Tibial nerve (tissue), 4 donors: Measurements from ENCODE around the gene KLRC1.

Experiments
- EP300 ChIP-seq, 2 donors: sonication (generic); formaldehyde crosslinking; IDR thresholded peaks; one replicate each; pipeline ENCODE4 v1.6.1; 2017; ENCODE audit warnings: antibody characterized with exemption in 2 of 2, mild to moderate bottlenecking in 1 of 2
- POLR2A ChIP-seq, 2 donors: fragments of 450-650 bp; IDR thresholded peaks; one replicate each; pipeline ENCODE4 v1.6.1; 2017; ENCODE audit warnings: antibody characterized with exemption in 2 of 2, mild to moderate bottlenecking in 2 of 2, moderate library complexity in 2 of 2
- TF ChIP-seq, protein P1 (sequence below), 5 experiments: fragments of 200-600 bp in 3 of 5; fragments of 450-650 bp in 2 of 5; sonication (generic) in 3 of 5; IDR thresholded peaks; one replicate each; pipeline ENCODE4 v1.5.1; 2016 to 2019; ENCODE audit warnings: antibody characterized with exemption in 5 of 5, mild to moderate bottlenecking in 3 of 5, moderate library complexity in 2 of 5

DNA sequence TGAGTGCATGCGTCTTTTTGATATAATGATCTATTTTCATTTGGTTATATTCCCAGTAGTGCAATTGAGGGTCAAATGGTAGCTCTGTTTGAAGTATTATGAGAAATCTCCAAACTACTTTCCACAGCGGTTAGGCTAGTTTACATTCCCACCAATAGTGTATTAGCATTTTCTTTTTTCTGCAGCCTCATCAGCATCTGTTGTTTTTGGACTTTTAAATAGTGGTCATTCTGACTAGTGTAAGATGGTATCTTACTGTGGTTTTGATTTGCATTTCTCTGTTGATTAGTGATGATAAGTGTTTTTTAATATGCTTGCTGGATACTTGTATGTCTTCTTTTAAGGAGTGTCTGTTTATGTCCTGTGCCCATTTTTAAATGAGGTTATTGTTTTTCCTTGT lies 3.7 kb upstream of the KLRC1 start:
- TF ChIP-seq, protein P1, sequence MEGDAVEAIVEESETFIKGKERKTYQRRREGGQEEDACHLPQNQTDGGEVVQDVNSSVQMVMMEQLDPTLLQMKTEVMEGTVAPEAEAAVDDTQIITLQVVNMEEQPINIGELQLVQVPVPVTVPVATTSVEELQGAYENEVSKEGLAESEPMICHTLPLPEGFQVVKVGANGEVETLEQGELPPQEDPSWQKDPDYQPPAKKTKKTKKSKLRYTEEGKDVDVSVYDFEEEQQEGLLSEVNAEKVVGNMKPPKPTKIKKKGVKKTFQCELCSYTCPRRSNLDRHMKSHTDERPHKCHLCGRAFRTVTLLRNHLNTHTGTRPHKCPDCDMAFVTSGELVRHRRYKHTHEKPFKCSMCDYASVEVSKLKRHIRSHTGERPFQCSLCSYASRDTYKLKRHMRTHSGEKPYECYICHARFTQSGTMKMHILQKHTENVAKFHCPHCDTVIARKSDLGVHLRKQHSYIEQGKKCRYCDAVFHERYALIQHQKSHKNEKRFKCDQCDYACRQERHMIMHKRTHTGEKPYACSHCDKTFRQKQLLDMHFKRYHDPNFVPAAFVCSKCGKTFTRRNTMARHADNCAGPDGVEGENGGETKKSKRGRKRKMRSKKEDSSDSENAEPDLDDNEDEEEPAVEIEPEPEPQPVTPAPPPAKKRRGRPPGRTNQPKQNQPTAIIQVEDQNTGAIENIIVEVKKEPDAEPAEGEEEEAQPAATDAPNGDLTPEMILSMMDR (IDR thresholded peaks at IDR 0.05) = no peak
- TF ChIP-seq POLR2A (IDR thresholded peaks at IDR 0.05) = no peak
- TF ChIP-seq EP300 (IDR thresholded peaks at IDR 0.05) = no peak
